AG09319 (cell line): ENCODE results near the gene ARHGEF6.

Source experiments
- DNase-seq: peaks from one replicate; pipeline ENCODE4 v3.0.0-alpha.2; 2010; ENCODE audit warnings: low read depth; ENCODE audit errors: extremely low read depth
- TF ChIP-seq, protein P1 (sequence below): IDR thresholded peaks from 2 replicates; pipeline ENCODE4 v1.5.1; 2011; ENCODE audit warnings: low read depth, mild to moderate bottlenecking, inconsistent platforms, low read length, moderate library complexity

The ARHGEF6 gene

DNA sequence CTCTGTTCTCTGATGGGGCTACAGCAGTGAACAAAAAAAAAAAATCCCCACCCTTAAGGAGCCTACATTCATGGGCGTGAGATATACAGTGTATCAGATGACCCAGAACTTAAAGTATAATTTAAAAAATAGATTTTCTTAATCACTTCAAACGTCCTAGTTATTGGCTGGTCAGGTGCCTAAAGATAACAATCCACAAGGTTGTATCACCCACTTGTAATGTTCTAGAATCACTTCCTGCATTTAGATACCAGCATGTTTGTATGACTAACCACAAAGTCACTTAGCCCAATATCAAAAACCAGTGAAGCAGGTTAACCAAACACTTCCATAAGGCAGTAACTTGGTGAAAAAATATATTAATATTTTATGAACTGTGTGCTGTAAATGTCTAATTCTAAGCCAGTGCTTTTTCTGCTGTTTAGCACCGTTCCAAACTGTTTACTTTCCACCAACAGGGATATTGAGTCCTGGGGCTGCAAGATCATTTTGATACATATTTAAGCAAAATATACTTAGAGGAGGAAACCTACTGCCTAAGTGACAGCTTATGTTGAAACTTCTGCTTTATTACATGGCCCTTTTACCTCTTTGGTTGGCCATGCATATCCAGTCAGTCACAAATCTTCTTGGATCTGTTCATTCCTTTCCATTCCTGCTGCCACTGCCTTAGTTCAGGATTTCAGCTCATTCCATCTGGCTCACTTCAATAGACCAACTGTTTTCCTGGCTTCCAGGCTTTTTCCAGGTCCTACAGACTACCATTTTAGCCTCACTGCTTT, 89.5 kb downstream of the ARHGEF6 start:
- TF ChIP-seq, protein P1, sequence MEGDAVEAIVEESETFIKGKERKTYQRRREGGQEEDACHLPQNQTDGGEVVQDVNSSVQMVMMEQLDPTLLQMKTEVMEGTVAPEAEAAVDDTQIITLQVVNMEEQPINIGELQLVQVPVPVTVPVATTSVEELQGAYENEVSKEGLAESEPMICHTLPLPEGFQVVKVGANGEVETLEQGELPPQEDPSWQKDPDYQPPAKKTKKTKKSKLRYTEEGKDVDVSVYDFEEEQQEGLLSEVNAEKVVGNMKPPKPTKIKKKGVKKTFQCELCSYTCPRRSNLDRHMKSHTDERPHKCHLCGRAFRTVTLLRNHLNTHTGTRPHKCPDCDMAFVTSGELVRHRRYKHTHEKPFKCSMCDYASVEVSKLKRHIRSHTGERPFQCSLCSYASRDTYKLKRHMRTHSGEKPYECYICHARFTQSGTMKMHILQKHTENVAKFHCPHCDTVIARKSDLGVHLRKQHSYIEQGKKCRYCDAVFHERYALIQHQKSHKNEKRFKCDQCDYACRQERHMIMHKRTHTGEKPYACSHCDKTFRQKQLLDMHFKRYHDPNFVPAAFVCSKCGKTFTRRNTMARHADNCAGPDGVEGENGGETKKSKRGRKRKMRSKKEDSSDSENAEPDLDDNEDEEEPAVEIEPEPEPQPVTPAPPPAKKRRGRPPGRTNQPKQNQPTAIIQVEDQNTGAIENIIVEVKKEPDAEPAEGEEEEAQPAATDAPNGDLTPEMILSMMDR: no peak

DNA sequence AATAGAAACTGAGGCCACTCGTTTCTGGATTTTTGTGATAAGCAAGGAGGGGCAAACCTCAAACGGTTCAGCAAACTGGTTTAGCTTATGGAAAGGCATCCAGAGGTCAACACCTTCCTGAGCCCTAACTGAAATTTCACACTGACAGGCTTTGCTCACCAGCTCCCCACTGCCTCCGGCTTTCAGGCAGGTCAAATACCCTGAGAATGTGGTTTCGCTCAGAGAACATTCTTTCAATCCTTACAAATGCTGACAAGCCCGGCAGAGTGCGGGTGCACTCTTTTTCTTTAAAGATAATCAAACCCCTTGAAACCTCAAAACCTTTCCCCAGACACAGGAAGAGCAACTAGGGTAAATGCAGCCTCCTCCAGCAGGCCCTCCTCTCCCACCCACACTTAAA, 91.3 kb downstream of the ARHGEF6 start:
- TF ChIP-seq, protein P1: no peak
- no peak for DNase-seq

More for the DNA sequence above, 89.5 kb downstream of the ARHGEF6 start:
- no peak for DNase-seq

DNA sequence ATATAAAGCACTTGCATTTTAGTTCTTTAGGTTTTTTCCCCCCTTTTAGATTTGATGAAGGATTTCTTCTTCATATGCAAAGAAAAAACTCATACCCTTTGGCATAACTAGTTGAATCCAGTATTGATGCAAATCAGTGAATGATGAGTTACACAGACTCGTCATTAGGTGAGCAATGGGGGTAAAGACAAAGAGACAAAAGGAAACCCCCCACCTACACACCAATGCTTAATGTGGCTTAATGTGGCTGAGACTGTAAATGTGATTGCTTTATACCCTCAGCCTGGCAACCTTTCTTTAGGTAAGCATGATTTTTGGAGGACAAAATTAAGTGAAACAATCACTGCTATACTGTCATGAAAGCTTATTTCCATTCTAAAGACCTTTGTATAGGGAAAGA, 93.3 kb downstream of the ARHGEF6 start:
- DNase-seq: no peak
- TF ChIP-seq, protein P1: no peak

DNA sequence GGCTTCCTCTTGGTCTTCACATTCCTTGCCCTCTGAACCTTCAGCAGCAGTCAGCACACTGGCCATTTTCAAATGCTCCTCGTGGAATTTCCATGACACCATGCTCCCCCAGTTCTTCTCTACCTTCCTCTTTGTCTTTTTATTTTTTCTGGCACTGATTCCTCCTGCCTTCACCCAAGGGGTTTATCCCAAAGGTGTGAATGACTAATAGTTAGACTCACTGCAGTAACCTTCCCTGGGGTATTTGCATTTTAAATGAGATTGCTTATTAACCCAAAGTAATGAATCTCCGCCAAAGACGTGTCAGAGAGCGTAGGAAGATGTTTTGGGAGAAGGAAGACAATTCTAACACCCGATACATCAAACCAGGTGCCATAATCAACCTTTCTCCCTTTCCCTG, 96.6 kb downstream of the ARHGEF6 start:
- TF ChIP-seq, protein P1: no peak
- DNase-seq: no peak

DNA sequence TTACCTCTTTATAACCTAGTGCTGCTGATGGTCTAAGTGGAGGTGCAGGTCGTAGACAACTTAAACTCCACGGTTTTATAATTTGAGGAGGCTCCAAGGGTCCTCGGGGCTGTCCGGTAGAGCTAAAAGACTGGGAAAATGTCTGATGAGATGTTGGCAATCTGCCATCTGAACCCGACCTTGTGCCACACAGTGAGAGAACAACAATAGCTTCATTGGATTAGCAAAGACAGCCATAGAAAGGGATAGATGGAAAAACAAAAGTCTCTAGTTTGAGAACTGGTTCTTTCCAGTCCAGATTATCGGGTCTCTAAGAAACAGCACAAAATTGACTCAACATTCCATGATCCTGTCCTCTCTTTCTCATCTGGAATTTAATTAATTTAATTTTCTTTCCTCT, 101.2 kb downstream of the ARHGEF6 start:
- no peak for DNase-seq
- TF ChIP-seq, protein P1: no peak

DNA sequence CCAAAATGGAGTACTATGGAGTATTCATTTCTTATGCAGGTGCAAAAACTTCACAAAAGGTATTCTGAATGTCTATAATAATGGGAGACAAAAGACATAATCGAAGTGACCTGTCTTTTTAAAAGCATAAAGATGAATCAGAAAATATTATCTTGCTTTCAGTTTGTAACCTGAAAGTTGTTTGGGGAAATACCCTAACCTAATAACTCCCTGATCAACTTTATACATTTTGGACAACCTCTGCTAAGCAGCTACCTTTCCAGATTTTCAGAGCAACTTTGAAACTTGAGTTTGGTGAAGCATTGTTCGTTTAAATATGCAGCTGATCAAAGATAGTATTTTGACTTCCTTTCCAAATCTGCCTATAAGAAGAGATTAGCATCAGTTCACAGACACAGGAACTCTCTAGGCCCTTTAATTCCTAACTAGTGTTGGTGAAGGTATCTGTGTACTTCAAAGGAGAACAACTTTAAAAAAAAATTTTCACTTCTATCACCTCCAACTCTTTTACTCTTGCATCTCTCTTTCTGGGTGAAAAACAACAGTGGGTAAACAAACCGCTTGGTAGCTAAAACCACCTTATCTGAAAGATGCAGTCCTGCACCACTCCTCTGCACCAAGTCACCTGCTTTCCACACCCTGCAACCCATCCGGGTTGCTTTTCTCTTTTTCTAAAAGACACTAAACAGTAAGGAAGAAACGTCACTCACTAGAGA, 106.3 kb downstream of the ARHGEF6 start:
- TF ChIP-seq, protein P1: no peak
- DNase-seq: no peak

DNA sequence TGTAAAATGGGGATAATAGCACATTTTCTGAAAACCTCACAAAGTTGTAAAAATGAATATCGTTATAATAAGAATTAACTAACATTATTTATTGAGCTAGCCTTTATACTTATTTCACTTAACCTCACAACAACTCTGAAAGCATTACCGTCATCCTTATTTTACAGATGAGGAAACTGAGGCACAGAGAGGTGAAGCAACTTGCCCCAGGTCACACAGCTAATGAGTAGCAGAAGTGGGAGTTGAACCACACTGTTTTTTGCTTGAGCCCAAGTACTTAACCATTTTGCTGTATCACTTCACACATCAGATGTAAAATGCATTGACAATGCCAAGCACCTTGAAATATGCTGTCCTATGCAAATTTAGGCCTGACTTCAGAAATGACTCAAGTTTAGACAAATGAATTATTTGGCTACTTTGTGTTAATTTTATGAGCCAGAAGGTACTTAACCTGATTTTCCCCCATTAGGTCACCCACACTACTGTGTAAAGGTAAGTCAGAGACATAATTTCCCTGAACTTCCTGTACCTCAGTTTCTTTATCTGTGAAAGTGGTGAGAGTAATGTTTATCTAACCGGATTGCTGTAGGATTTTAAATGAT, 109.6 kb downstream of the ARHGEF6 start:
- no peak for DNase-seq
- TF ChIP-seq, protein P1: no peak
